ENCODE measurements around the gene MCM7. TPM values are rescaled to one million over a fixed set of nuclear protein-coding genes. Genes with fewer than 3 reads are reported as not detected.
A peak's percentile ranks its signal among the peaks of the same experiment; 100 is the strongest.

MCM7 gene
- total and polyA plus RNA-seq, 2 experiments from 2014 or later = 49.6 to 61.3 TPM

DNA sequence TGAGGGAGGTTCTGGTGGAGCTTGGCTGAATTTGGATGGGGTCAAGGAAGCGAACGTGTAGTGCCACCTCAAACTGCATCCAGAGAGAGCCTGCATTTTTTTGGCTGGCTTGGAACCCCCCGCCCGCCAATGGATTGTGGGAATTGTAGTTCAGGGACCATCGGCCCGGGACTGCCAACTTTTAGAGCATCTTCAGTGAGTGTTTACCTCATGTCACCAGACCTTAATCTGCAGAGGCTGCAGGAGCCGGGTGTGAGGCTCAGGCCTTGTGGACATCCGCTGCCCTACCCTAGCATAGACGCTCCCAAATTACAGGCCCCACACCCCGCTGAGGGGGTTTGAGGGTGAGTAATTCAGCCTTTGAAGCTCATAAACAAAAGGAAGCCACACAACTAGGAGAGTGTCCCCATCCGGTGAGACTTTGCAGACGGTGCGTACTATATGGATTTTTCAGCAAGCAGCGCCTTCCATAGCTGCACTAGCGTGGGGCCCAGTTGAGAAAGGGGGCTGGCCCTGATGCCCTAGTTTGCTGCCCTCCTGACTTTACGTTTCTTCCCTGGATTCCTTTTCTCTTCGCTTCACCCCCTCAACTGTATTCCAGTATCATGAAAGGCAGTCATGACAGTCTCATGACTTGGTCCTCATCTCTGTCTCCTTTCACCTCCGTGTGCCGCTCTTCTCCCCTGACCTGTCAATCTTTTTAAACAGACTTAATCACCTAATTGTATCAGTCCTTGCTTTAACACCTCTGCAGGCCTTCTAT, 19.0 kb upstream of the MCM7 start:
- Histone ChIP-seq H3K4me1 (ENCODE audit: insufficient read depth) (peaks cover 10% of the 10 kb centered on the region; the same call in 1 of the 2 replicates), H2AFZ (peak overlapping the region; percentile 86), H4K20me1 (ENCODE audit: insufficient read depth) (no peaks in the 10 kb centered on the region), H3K4me3 (peak overlapping the region; percentile 88), H3F3A (ENCODE audit: insufficient read depth) (peaks cover 4% of the 10 kb centered on the region), H3K9me2 (ENCODE audit: insufficient read depth) (no peaks in the 10 kb centered on the region), H3K27me3 (replicated peaks; ENCODE audit: insufficient read depth) (no peaks in the 10 kb centered on the region), H3K27ac (peak overlapping the region; percentile 87), H3K4me2 (ENCODE audit: unreplicated experiment) (peak overlapping the region; percentile 76), H3K9ac (peak overlapping the region; percentile 84), H3K36me3 (ENCODE audit: low read depth) (no peaks in the 10 kb centered on the region), H3K79me2 (ENCODE audit: insufficient read depth) (peaks cover 43% of the 10 kb centered on the region), H3K9me3 (ENCODE audit: low read depth) (no peaks in the 10 kb centered on the region)
- DNase-seq = peak; percentile 83
- in situ Hi-C loops (cut with MboI) = no loop called here
- no peak for TF ChIP-seq EZH2phosphoT487 (IDR thresholded peaks at IDR 0.05; ENCODE audit: insufficient read depth, low read depth)
- no peak for TF ChIP-seq EZH2 (IDR thresholded peaks at IDR 0.05; ENCODE audit: insufficient read depth, poor library complexity, severe bottlenecking)
- 6 to 11% methylated on average over 19 of the region's 19 CpGs for WGBS, 2 experiments (ENCODE audit: low coverage in 1 of 2, low lambda C conversion rate in 2 of 2, missing lambda C conversion rate in 2 of 2)

DNA sequence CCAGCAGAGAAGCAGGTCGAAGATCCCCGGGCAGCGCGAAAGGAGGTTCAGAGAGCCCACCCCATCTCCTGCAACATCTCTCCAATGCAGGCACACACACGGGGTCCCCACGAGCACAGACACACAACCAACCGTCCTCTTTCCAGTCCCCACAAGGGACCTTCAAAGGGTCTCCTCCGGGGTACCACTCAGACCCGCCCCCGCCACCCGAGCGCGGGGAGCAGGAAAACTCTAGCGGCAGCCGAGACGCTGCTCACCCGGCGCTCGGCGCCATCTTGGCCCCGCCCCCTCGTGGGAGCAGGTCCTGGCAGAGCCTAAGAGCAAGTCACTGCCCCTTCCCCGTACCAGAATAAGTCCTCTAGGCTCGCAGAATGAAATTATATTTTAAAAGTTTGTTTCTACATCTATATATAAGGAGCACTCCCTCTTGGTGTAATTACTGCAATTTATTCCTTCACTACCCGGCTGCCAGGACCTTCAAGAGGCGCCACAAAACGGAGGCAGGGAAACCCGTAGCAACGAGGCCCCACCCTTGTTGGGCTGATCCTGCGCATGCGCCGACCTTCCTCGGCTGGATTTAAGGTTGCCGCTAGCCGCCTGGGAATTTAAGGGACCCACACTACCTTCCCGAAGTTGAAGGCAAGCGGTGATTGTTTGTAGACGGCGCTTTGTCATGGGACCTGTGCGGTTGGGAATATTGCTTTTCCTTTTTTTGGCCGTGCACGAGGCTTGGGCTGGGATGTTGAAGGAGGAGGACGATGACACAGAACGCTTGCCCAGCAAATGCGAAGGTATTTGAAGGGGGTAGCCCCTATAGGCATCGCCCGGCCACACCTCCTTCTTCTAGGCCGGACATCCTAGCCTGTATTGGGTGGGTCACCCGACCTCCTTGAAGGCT, 18.1 kb upstream of the MCM7 start, which contains the start of the genes CNPY4 and TAF6:
CNPY4 (plus strand) TSS at position 563 of the 898 bp plus-strand sequence; CDS start at position 674, 111 bp downstream.
TAF6 (minus strand) TSS at position 287 of the 898 bp plus-strand sequence. CDS start 5,149 bp downstream, outside the sequence.
- peak; percentile 97 for DNase-seq
- 1% methylated on average over 46 to 49 of the region's 49 CpGs for WGBS, 2 experiments (ENCODE audit: low coverage in 1 of 2, low lambda C conversion rate in 2 of 2, missing lambda C conversion rate in 2 of 2)

GRCh38 chr7:100118388-100119071, 17.3 kb upstream of the MCM7 start:
- Histone ChIP-seq H3K4me1 (ENCODE audit: insufficient read depth) (peaks cover 10% of the 10 kb centered on the region; the same call in 1 of the 2 replicates), H4K20me1 (ENCODE audit: insufficient read depth) (no peaks in the 10 kb centered on the region), H3K9me3 (ENCODE audit: low read depth) (no peaks in the 10 kb centered on the region), H3K79me2 (ENCODE audit: insufficient read depth) (peaks cover 43% of the 10 kb centered on the region), H3K4me2 (ENCODE audit: unreplicated experiment) (peak overlapping the region; percentile 76), H3K27ac (peak overlapping the region; percentile 87), H2AFZ (peak overlapping the region; percentile 86), H3F3A (ENCODE audit: insufficient read depth) (peaks cover 4% of the 10 kb centered on the region), H3K9ac (peak overlapping the region; percentile 84), H3K36me3 (ENCODE audit: low read depth) (no peaks in the 10 kb centered on the region), H3K9me2 (ENCODE audit: insufficient read depth) (no peaks in the 10 kb centered on the region), H3K4me3 (peak overlapping the region; percentile 88), H3K27me3 (replicated peaks; ENCODE audit: insufficient read depth) (no peaks in the 10 kb centered on the region)
- TF ChIP-seq EZH2phosphoT487 (IDR thresholded peaks at IDR 0.05; ENCODE audit: insufficient read depth, low read depth) (no peak), EZH2 (IDR thresholded peaks at IDR 0.05; ENCODE audit: insufficient read depth, poor library complexity, severe bottlenecking) (no peak)
- 17% methylated on average over 18 of the region's 18 CpGs for whole genome bisulfite sequencing, 2 experiments (ENCODE audit: low coverage in 1 of 2, low lambda C conversion rate in 2 of 2, missing lambda C conversion rate in 2 of 2)
- DNase-seq = no peak
- in situ Hi-C loops (cut with MboI) = no loop called here

More for the DNA sequence above, 18.1 kb upstream of the MCM7 start, which contains the start of the genes CNPY4 and TAF6:
- H3F3A ChIP-seq (ENCODE audit: insufficient read depth) = peaks cover 4% of the 10 kb centered on the region
- H3K4me2 ChIP-seq (ENCODE audit: unreplicated experiment) = peak within 1 kb of the TSS; percentile 76
- peaks cover 10% of the 10 kb centered on the region; the same call in 1 of the 2 replicates for H3K4me1 ChIP-seq (ENCODE audit: insufficient read depth)
- no peaks in the 10 kb centered on the region for H3K36me3 ChIP-seq (ENCODE audit: low read depth)
- no peaks in the 10 kb centered on the region for H4K20me1 ChIP-seq (ENCODE audit: insufficient read depth)
- H3K9me3 ChIP-seq (ENCODE audit: low read depth) = no peaks in the 10 kb centered on the region
- peak within 1 kb of the TSS; percentile 87 for H3K27ac ChIP-seq
- no peak for TF ChIP-seq EZH2 (IDR thresholded peaks at IDR 0.05; ENCODE audit: insufficient read depth, poor library complexity, severe bottlenecking)
- TF ChIP-seq EZH2phosphoT487 (IDR thresholded peaks at IDR 0.05; ENCODE audit: insufficient read depth, low read depth) = no peak
- in situ Hi-C loops (cut with MboI) = no loop called here
- no peaks in the 10 kb centered on the region for H3K27me3 ChIP-seq (replicated peaks; ENCODE audit: insufficient read depth)
- peak within 1 kb of the TSS; percentile 88 for H3K4me3 ChIP-seq
- peak within 1 kb of the TSS; percentile 84 for H3K9ac ChIP-seq
- peaks cover 43% of the 10 kb centered on the region for H3K79me2 ChIP-seq (ENCODE audit: insufficient read depth)
- H2AFZ ChIP-seq = peak within 1 kb of the TSS; percentile 86
- H3K9me2 ChIP-seq (ENCODE audit: insufficient read depth) = no peaks in the 10 kb centered on the region

All from GM23248 (cell line).